ENCODE measurements around the gene C6orf136. TPM values are rescaled to one million over a fixed set of nuclear protein-coding genes. Genes with fewer than 3 reads are reported as not detected.

C6orf136 gene
- polyA plus RNA-seq, 2 of the 4 experiments (the other 2 are of a cell fraction), result 7.5 to 11.7 TPM

GRCh38 chr6:30613251-30614043, 33.5 kb upstream of the C6orf136 start:
- FAIRE-seq, result no peak
- TF ChIP-seq FOSL2 (IDR thresholded peaks at IDR 0.05) (no peak), FOSL2 (CRISPR knock-in tag; IDR thresholded peaks at IDR 0.05) (peak; percentile 27; the same call in 1 of the 2 replicates), RARB (CRISPR knock-in tag; IDR thresholded peaks at IDR 0.05) (no peak), NPAS2 (CRISPR knock-in tag; IDR thresholded peaks at IDR 0.05; ENCODE audit: borderline replicate concordance) (no peak), JUN (IDR thresholded peaks at IDR 0.05) (no peak)
- peak overlapping the region; percentile 100 for H3K4me2 ChIP-seq
- H3K9me3 ChIP-seq, result no peaks in the 10 kb centered on the region
- CTCF ChIA-PET, result interaction anchor here (0.6 to 3.7 kb wide), 9 partner anchors 10 to 160 kb away, joined by 3 to 16 read pairs (median 6); no protein-coding TSS in a partner anchor
- no peak for ATAC-seq
- H3K27ac ChIP-seq, result peak overlapping the region in 1 of 2 experiments; percentile 90; a peak in 4 of 6 replicates
- DNase-seq (ENCODE audit: low read depth in 1 of 2, low spot score in 1 of 2), result no peak
- no peak overlapping the region for H3K4me3 ChIP-seq
- H3K4me1 ChIP-seq, result peaks cover 33% of the 10 kb centered on the region
- POLR2A ChIA-PET, result interaction anchor here (1.8 to 3.0 kb wide), 4 partner anchors 13 to 69 kb away, joined by 4 to 15 read pairs (median 10); partner anchors contain the start of gene ABCF1

- CTCF ChIA-PET, result interaction anchor here (1.1 to 3.7 kb wide), 5 partner anchors 16 to 161 kb away, joined by 3 to 16 read pairs (median 6); partner anchors contain the start of gene DHX16
- H3K27ac ChIP-seq, result peak overlapping the region; percentile 90 to 97
- no peaks in the 10 kb centered on the region for H3K9me3 ChIP-seq
- ATAC-seq (no peak), FAIRE-seq (no peak), DNase-seq (ENCODE audit: low read depth in 1 of 2, low spot score in 1 of 2) (no peak)
- H3K4me1 ChIP-seq, result peaks cover 39% of the 10 kb centered on the region
- H3K4me2 ChIP-seq, result peak overlapping the region; percentile 100
- WGBS (ENCODE audit: missing lambda C conversion rate), result 45% methylated on average over 8 of the region's 8 CpGs
- H3K4me3 ChIP-seq, result peak overlapping the region; percentile 88
- TF ChIP-seq USF2 (IDR thresholded peaks at IDR 0.05), result no peak
- TF ChIP-seq CHD4 (IDR thresholded peaks at IDR 0.05; ENCODE audit: borderline replicate concordance), result no peak
- no peak for TF ChIP-seq REST (IDR thresholded peaks at IDR 0.05)
- TF ChIP-seq HEYL (CRISPR knock-in tag; IDR thresholded peaks at IDR 0.05), result no peak
- no peak for TF ChIP-seq ZC3H11A (IDR thresholded peaks at IDR 0.05)
- peak; percentile 29; the same call in 1 of the 2 replicates for TF ChIP-seq TFCP2L1 (CRISPR knock-in tag; IDR thresholded peaks at IDR 0.05)
- POLR2A ChIA-PET, result interaction anchor here (0.6 to 3.0 kb wide), 15 partner anchors 9 to 138 kb away, joined by 3 to 15 read pairs (median 5); partner anchors contain the start of genes ABCF1 and MDC1
Measured at GRCh38 chr6:30614044-30614842, 32.7 kb upstream of the C6orf136 start.

- DNase-seq (ENCODE audit: low read depth in 1 of 2, low spot score in 1 of 2) (peak; percentile 76 to 95), ATAC-seq (peak; percentile 68 to 76), FAIRE-seq (no peak)
- Histone ChIP-seq H3K9me3 (no peaks in the 10 kb centered on the region), H3K4me1 (peaks cover 39% of the 10 kb centered on the region), H3K4me3 (peak overlapping the region; percentile 88), H3K4me2 (peak overlapping the region; percentile 100), H3K27ac (peak overlapping the region; percentile 90 to 97)
- WGBS (ENCODE audit: missing lambda C conversion rate), result 0% methylated on average over 6 of the region's 6 CpGs
- no peak for TF ChIP-seq ZFP36 (IDR thresholded peaks at IDR 0.05; ENCODE audit: borderline replicate concordance, partially characterized antibody)
- 0 out of 2 replicates have a peak, but pooled peaks have one; percentile 35 for TF ChIP-seq POLR2A (IDR thresholded peaks at IDR 0.05; ENCODE audit: low read length)
- TF ChIP-seq ATOH8 (CRISPR knock-in tag; IDR thresholded peaks at IDR 0.05; ENCODE audit: low read depth), result no peak
- no peak for TF ChIP-seq CBX8 (IDR thresholded peaks at IDR 0.05)
- no peak for TF ChIP-seq KDM5A (IDR thresholded peaks at IDR 0.05)
- TF ChIP-seq SMC3 (IDR thresholded peaks at IDR 0.05), result no peak
- no peak for TF ChIP-seq BHLHE40 (IDR thresholded peaks at IDR 0.05; ENCODE audit: low read depth, low read length)
- TF ChIP-seq JUN (IDR thresholded peaks at IDR 0.05), result peak in 1 of 2 experiments; percentile 46; a peak in 2 of 5 replicates
- TF ChIP-seq CEBPB (IDR thresholded peaks at IDR 0.05), result peak in 1 of 2 experiments; percentile 58; a peak in 1 of 4 replicates
- ChIA-PET CTCF (interaction anchor here (1.1 to 3.7 kb wide), 4 partner anchors 17 to 161 kb away, joined by 3 to 16 read pairs (median 6); partner anchors contain the start of gene DHX16), POLR2A (interaction anchor here (0.6 to 3.0 kb wide), 15 partner anchors 9 to 137 kb away, joined by 3 to 15 read pairs (median 5); partner anchors contain the start of genes ABCF1 and MDC1)
Measured at GRCh38 chr6:30614843-30615218, 32.1 kb upstream of the C6orf136 start.
